NCI-H69 (cell line): ENCODE data around the gene TEAD3.
A peak's percentile ranks its signal among the peaks of the same experiment; 100 is the strongest.
"Not testable (repeated sequence)": the region's sequence is repeated elsewhere in the genome, so short reads cannot be mapped to it uniquely, and the experiment has no call there.

Experiments
- DNase-seq: peaks from one replicate; lab custom pipeline; 2025; lab: John Stamatoyannopoulos, UW

The TEAD3 gene

GRCh38 chr6:35496841-35497570, at the start of gene TEAD3:
TSS of gene TEAD3 (minus strand) at chr6:35497079.
- peak; percentile 59 for DNase-seq

GRCh38 chr6:35544769-35545361, 48.0 kb upstream of the TEAD3 start:
- no peak for DNase-seq

DNA sequence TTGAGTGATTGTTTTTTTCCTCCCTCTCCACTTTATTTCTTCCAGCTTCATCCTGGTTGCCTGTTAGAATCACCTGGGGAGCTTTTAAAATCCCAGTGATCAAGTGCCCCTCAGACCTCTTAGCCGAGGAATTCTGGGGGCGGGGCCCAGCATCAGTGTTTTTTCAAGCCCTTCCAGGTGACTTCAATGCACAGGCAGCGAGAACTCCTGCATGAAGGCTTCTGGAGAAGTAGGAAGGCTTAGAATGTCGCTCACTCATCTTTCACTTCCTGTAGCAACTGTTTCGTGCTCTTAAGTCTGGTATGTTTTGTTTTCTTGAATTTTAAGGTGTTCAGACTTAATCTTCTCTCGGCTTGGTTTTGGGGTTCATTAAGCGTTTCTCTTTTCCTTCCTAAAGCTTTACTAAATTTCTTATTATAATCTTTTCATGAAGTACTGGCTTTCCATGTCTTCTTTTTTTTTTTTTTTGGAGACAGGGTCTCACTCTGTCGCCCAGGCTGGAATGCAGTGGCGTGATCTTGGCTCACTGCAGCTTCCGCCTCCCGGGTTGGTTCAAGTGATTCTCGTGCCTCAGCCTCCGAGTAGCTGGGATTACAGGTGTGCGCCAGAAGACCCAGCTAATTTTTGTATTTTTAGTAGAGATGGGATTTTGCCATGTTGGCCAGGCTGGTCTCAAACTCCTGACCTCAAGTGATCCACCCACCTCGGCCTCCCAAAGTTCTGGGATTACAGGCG, 46.7 kb upstream of the TEAD3 start:
- no peak for DNase-seq

DNA sequence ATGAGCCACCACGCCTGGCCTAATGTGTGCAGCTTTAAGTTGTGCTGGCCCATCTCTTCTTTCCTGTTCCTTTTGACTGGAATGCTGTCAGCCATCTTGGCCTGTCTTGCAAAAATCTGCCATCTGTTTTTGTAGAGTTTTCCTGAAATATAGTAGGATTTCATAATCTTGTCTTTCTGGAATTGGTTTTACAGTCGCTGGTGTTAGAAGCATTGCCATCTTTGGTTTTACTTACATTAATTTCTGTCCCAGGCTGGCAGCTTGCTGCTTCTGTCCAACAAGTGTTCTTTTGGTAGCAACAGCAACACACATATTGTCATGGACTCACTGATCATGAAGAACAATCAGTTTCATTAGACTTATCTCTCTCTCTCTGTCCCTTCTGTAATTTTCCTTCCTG, 45.0 kb upstream of the TEAD3 start:
- no peak for DNase-seq

DNA sequence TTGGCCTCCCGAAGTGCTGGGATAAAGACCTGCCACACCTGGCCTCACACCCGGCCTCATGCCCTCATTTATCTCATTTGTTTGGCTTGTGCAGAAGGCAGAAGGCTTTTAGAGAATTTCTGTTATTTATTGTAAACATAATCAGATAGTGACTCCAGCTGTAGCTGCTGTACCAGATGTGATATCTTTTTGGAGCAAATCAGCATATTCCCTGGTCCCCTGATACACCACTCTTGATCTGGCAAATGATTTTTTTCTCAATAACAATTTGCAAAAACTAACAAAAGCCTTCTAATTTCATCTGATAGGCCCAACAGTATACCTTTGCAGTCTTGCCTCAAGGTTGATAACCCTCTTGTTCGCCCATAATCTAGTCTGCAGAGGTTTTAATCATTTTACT, 42.3 kb upstream of the TEAD3 start:
- no peak for DNase-seq

DNA sequence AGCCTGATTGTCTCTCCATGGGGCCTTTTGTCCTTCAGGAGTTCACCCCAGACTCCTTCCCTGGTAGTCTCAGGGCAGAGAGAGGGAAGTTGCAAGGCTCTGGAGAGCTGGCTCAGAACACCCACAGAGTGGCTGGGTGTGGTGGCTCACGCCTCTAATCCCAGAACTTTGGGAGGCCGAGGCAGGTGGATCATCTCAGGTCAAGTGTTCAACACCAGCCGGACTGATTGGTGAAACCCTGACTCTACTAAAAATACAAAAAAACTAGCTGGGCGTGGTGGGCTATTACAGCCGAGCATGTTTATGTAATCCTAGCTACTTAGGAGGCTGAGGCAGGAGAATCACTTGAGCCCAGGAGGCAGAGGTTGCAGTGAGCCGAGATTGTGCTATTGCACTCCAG, 39.0 kb upstream of the TEAD3 start:
- DNase-seq = not testable (repeated sequence)

DNA sequence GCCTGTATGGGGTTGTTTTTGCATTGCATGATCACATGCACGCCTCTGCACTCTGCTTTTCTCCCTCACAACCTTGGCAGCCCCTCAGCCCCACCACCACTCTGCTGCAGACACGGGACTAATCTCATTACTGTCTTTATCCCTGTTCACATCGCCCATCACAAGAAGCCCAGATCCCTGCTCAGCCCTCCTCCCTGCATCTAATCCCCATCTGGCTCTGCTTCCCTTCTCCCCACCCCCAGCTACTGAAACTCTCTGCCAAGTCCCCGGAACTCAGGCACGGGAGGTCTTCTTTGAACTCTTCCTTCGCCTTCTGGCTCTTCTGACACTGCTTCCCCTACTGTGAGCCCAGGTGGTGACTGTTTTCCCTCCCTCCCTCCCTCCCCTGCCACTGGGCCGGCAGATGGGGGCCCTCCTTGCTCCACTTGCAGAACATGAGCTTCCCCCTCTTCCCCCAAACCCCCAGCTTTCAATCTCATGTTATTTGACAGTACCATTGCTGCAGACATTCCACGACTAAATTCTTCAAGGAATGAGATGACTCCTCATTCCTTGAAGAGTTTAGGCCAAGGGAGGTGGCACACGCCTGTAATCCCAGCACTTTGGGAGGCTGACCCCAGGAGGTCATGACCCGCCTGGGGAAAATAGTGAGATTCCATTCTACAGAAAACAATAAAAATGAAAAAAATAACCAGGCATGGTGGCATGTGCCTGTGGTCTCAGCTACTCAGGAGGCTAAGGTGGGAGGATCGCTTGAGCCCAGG, 37.7 kb upstream of the TEAD3 start:
- peak; percentile 70 for DNase-seq

DNA sequence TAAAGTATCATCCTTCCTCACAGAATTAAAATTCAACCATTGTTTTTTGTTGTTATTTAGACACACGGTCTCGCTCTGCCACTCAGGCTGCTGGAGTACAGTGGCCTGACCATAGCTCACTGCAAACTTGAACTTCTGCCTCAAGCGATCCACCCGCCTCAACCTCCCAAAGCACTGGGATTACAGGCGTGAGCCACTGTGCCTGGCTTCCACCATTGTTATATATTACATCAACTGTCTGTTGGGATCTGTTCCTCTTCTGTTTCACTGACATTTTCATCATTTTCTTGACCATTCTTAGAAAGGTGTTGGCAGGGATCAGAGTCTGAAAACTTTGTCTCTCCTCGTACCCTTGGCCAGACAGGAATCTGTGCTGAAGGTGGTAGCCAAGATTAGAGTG, 37.1 kb upstream of the TEAD3 start:
- no peak for DNase-seq

- DNase-seq = no peak
Measured at GRCh38 chr6:35532126-35532525, 35.2 kb upstream of the TEAD3 start.

DNA sequence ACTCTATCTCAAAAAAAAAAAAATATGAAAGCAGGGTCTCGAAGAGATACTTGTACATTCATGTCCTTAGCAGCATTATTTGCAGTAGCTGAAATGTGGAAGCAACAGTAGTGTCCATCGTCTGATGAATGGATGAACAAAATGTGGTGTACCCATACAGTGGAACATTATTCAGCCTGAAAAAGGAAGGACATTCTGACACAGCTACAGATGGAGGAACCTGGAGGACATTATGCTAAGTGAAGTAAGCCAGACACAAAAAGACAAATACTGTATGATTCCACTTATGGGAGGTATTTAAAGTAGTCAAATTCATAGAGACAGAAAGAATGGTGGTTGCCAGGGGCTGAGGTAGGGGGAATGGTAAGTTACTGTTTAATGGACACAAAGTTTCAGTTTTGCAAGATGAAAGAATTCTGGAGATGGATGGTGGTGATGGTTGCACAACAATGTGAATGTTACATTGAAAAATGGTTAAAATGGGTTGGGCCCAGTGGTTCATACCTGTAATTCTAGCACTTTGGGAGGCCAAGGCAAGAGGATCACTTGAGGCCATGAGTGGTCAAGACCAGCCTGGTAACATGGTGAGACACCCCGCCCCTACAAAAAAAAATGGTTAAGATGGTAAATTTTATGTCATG, 27.6 kb upstream of the TEAD3 start:
- DNase-seq = no peak

GRCh38 chr6:35522660-35523658, 26.1 kb upstream of the TEAD3 start:
- DNase-seq = peak; percentile 72

GRCh38 chr6:35522151-35522550, 25.3 kb upstream of the TEAD3 start:
- DNase-seq = no peak

GRCh38 chr6:35521235-35521634, 24.4 kb upstream of the TEAD3 start:
- no peak for DNase-seq

DNA sequence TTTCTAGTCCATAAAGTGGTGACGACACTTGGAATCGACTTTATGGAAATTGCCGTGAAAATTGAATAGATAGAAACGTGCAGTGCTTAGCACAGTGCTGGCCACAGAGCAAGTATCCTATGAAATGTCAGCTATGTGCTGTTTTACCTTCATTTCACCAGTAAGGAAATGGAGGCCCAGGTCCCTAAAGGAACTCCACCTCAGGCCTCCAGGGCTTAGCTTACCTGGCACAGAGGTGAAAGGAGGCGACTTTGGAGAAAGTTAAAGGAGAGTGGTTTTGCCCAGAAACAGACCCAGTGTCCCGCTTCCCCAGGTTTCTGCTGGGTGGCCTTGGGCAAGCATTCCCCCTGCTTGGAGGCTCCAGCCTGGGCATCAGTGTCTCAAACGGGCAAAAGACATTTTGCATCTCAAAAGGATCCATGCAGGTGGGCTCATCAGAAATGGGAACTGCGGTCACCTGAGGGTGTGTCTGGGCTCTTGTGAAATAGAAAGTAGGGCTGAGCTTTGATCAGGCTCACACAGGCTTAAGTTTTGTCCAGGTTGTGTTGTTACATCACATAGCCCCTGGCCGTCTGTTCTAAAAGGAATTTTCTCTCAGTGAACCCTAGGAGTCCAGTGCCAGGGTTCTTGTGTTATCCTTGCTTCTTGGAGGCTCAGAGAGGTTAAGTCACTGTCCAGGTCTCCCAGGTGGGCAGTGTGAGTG, 22.6 kb upstream of the TEAD3 start:
- no peak for DNase-seq

DNA sequence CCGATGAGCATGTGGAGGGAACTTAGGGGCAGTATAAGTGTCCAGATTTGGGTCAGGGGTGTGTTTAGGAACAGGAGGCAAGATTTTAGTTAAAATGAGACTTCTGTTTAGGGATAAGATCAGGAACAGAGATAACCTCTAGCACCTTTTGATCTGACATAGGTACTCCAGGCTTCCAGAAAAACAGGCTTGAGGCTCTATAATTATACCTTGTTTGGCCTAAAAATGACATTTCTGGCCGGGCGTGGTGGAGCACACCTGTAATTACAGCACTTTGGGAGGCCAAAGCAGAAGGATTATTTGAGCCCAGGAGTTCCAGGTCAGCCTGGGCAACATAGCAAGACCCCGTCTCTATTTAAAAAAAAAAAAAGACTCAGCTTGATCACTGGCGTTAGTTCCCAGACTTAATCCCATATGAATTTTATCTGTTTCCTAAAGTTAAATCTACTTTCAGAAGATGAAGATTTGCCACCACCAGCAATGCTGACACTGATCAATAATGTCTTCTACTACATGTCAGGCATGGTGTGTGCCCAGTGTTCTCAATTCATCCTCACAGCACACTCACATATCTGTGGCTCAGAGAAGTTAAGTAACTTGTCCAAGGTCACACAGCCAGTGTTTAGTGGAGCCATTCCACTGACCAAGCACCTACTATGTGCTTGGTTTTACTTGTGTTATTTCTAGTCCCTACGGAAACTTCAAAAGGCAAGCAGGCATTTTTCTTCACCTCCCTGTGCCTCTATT, 21.9 kb upstream of the TEAD3 start:
- no peak for DNase-seq

DNA sequence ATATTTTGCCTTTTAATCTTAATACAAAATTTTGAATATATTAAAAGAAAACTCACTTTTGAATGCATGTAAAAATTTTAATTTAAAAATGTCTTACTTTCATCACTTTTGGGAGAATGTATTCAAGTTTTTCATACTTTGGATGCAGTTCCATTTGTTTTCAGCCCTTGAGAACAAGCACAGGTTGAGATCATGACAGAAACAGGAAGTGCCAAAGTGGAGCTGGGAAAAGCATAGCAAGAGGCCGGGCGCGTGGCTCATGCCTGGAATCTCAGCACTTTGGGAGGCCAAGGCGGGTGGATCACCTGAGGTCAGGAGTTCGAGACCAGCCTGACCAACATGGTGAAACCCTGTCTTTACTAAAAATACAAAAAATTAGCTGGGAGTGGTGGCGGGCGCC, 21.1 kb upstream of the TEAD3 start:
- not testable (repeated sequence) for DNase-seq

- no peak for DNase-seq
Measured at GRCh38 chr6:35516712-35517111, 19.8 kb upstream of the TEAD3 start.

- not testable (repeated sequence) for DNase-seq
Measured at GRCh38 chr6:35515939-35516338, 19.1 kb upstream of the TEAD3 start.

DNA sequence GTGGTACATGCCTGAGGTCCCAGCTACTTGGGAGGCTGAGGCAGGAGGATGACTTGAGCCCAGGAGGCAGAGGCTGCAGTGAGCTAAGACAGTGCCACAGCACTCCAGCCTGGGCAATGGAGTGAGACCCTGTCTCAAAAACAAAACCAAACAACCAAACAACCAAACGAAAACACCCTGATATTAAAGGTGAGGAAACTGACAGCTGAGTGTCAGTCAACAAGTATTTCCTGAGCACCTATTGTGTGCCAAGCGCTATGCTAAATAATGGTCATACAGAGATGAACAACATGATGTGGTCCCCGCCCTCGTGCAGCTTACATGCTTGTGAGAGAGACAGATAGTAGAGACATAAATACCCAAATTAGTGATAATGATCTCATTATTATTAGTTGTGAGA, 17.7 kb upstream of the TEAD3 start:
- no peak for DNase-seq
